CD4-positive, alpha-beta T cell treated with Interleukin-4 for 4 hours (primary cell): ENCODE results near the gene CCDC69.

Source experiments
- DNase-seq: peaks from one replicate; pipeline ENCODE4 v3.0.0-alpha.2; 2020

CCDC69 gene

DNA sequence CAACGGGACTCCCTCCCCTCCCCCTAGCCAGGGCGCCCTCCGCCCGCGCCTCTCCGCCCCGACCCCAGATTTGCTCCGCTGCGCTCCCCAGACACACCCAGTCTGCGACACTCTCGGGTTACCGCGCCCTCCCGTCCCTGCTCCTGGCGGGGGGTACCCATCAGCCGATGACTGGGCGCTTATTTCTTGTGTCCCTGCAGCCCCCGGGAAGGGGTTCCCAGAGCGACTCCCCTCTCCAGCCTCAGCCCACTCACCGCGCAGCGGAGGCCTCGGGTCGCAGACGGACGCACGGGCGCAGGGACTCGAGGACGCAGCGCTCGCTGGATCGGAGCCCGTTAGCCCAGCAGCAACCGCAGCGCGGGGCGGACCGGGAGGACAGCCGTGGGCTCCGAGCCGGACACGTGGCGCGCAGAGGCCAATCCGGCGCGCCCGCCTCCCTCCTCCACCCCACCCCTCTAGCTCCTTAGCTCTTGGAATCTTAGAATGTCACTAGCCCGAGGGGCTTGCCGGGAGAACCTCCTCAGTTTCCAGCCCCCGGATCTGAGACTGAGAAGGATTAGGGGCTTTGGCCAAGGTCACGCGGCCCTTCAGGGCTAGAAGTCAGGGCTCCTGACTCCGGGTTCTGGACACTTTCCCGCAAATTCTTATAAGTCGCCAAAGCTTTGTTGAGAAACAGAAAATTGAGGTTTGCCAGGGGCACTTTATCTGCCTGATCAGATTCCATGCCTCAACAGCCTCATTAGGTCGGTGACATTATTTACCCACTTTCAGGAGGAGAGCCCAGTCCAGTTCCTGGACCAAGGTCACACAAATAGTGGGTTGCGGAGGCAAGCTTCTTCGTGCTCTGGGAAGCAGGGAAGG, 66.2 kb downstream of the CCDC69 start, which contains the start of gene ANXA6:
TSS of gene ANXA6 (minus strand) at position 354 of the 861 bp plus-strand sequence. CDS start 9,878 bp downstream, outside the sequence.
- DNase-seq, result peak; percentile 56

- DNase-seq, result no peak
Measured at GRCh38 chr5:151156507-151157420, 67.1 kb downstream of the CCDC69 start.

- no peak for DNase-seq
Measured at GRCh38 chr5:151155775-151156506, 68.0 kb downstream of the CCDC69 start.

DNA sequence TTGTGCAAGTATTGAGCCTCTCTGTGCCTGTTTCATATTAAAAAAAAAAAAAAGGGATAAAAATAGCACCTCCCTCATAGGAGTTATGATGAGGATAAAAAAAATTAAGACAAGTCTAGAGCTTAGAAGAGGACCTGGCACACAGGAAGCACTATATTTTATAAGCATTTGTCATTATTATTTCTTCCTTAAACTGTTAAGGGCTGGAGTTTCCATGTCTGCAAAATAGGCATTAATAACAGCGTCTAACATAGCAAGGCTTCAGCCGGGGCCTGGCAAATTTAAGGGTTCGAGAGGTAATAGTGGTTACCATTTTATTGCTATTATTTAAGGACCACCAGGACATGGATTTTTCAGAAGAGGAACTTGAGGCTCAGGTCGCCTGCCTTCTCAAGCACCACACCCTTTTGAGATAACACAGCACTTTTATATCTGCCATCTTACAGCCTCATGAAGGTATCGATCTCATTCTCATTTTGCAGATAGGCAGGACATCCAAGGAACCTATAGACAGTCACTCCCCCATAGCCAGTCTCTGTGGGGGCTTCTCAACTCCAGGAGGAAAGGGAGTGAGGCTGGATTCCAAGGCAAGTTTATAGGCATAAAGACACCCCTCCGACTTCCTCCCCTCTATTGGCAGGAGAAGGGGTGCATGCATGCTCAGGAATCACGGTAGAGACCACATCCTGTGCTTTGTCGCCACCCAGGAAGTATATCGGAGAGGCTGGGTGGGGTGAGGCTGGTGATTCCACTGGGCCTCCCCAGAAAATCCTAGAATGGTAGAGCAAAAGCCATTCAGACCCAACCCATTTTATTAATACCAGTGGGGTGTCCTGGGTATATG, 68.7 kb downstream of the CCDC69 start:
- peak; percentile 70 for DNase-seq

DNA sequence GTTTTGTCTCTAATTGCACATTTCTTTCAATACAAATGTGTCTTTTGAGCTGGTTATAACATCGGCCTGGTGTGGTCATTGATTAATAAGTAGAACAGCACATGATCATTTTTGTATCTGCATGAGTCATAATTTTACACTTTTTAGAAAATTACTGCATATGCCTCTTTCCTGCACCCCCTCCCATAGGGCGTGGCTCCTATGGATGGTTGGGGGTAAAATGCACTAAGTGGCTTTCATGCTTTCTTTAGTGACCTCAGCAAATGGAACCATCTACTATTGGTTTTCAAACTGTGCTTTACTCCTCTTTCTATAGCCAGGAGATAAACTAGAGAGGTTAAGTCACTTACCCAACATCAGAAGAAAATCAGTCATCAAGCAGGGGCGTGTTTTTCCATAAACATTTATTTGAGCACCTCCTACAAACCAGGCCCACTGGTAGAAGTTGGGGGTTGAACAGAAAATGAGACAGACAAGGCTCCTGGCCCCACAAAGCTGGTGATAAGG, 70.1 kb downstream of the CCDC69 start:
- DNase-seq, result peak; percentile 48

DNA sequence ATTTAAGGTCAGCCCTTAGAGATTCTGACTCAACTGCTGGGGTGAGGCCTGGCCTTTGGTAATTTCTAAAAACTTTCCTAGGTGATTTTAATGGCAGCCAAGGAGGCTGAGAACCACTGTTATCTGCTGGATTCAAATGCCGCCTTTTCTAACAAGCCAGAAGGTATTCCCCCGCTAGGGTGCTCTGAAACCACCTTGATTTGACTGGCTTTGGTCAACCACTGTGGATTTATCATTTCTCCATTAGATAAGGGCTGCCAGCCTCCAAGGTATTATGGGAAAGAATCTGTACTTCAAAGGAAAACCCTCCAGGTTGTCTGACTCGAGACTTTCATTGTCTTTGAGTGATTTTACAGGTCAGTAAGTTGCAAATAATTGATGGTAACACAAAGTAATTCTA, 70.6 kb downstream of the CCDC69 start:
- DNase-seq, result no peak

GRCh38 chr5:151151793-151152192, 72.1 kb downstream of the CCDC69 start:
- DNase-seq, result no peak

DNA sequence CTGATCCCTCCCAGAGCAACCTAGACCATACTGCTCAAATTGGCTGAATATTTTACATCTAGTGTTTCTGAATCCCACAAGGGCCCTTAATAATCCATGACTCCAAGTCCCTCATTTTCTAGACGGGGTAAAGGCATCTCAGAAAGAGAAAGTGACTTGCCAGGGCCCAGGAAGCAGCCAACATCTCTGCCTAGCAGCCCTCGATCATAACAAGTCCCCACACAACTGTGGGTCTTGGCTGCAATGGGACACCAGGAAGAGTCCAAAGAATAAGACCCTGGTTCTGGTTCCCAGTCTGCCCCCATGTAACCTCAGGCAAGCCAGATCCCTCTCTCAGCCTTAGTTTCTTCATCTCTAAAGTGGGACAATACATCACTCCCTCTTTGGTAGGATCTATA, 72.6 kb downstream of the CCDC69 start:
- DNase-seq, result peak; percentile 27

- peak; percentile 86 for DNase-seq
Measured at GRCh38 chr5:151150471-151151262, 73.2 kb downstream of the CCDC69 start.

- peak; percentile 37 for DNase-seq
Measured at GRCh38 chr5:151148583-151148982, 75.3 kb downstream of the CCDC69 start.

- no peak for DNase-seq
Measured at GRCh38 chr5:151147033-151147432, 76.9 kb downstream of the CCDC69 start.

- no peak for DNase-seq
Measured at GRCh38 chr5:151146061-151146460, 77.8 kb downstream of the CCDC69 start.

DNA sequence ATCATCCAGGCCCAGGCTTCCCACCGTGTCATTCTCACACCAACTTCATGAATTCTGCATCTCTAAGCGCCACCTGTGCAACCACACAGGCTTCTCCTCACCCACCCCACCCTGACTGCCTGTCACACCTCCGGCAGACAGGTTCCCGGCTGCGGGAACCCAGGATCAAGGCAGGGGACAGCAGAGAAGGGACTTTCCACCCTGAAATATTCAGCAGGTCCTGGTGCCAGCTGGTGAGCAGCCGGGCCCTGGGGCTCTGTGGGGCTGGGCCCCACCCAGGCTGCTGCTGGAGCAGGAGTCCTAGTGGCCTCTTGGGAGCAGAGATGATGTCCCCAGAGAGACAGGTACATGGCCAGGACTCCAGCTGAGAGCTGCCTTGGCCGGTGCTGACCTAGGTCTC, 79.0 kb downstream of the CCDC69 start:
- DNase-seq, result no peak

- DNase-seq, result no peak
Measured at GRCh38 chr5:151144275-151144674, 79.6 kb downstream of the CCDC69 start.

GRCh38 chr5:151143645-151144044, 80.2 kb downstream of the CCDC69 start:
- no peak for DNase-seq

DNA sequence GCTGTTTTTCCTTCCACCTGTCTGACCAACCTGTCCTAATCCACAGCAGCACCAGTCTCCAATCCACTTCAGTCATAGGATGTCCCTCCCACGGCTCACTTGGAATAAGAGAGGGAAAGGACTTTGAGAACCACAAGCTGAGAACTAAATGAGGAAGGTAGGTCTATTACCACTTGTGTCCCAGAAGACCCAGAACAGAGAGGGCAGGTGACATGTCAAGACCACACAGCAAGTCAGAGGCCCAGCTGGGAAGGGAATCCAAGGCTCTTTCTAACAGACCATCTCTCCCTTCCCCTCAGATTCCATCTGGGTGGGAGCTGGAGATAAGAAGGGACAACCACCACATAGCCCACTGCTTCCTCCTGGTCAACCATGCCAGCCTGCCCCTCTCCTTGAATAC, 81.0 kb downstream of the CCDC69 start:
- no peak for DNase-seq

DNA sequence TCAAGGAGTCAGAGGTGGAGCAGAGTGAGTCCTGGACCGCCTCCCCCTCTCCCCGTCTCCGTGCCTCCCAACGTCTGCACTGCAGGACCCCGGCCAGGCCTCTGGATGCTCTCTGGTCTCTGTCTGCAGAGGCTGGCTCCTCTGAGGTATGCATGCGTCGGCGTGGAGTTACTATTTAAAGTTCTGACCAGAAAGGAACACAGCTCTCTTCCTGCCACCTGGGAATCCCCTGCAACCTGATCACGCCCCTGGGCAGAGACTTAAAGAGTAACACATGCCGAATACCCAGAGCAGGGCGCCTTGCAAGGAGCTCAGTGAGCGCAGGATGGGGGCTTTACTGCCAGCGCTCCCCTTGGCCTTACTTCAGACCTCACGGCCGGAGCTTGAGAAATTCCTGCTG, 82.4 kb downstream of the CCDC69 start:
- peak; percentile 74 for DNase-seq

- DNase-seq, result no peak
Measured at GRCh38 chr5:151140686-151141459, 83.0 kb downstream of the CCDC69 start.

- peak; percentile 33 for DNase-seq
Measured at GRCh38 chr5:151139646-151140045, 84.2 kb downstream of the CCDC69 start.

- peak; percentile 70 for DNase-seq
Measured at GRCh38 chr5:151139015-151139414, 84.9 kb downstream of the CCDC69 start.
